Measurements from ENCODE around the gene KRT34.

The KRT34 gene

GRCh38 chr17:41406205-41406604 is 24.1 kb upstream of the KRT34 start:
- no peak for DNase-seq (ENCODE audit: low read depth in 2 of 2)
- no peak for TF ChIP-seq CTCF (IDR thresholded peaks at IDR 0.05; ENCODE audit: low read depth, low read length)
- no peak overlapping the region for H3K4me3 ChIP-seq (replicated peaks in 1 of 2; ENCODE audit: low read depth in 2 of 2, low read length in 2 of 2)

- peak; percentile 56 to 94 for DNase-seq (ENCODE audit: low read depth in 2 of 2)
These were observed 22.0 kb upstream of the KRT34 start for GRCh38 chr17:41404024-41404671.

GRCh38 chr17:41403404-41404023 is 21.4 kb upstream of the KRT34 start:
- DNase-seq (ENCODE audit: low read depth in 2 of 2): peak in 1 of 2 donors; percentile 18
- no peak for TF ChIP-seq CTCF (IDR thresholded peaks at IDR 0.05; ENCODE audit: low read depth, low read length)
- no peak overlapping the region for H3K4me3 ChIP-seq (replicated peaks in 1 of 2; ENCODE audit: low read depth in 2 of 2, low read length in 2 of 2)

More at GRCh38 chr17:41404024-41404671, 22.0 kb upstream of the KRT34 start:
- H3K4me3 ChIP-seq (replicated peaks in 1 of 2; ENCODE audit: low read depth in 2 of 2, low read length in 2 of 2): no peak overlapping the region
- TF ChIP-seq CTCF (IDR thresholded peaks at IDR 0.05; ENCODE audit: low read depth, low read length): no peak

- no peak for DNase-seq (ENCODE audit: low read depth in 2 of 2)
- no peak overlapping the region for H3K4me3 ChIP-seq (replicated peaks in 1 of 2; ENCODE audit: low read depth in 2 of 2, low read length in 2 of 2)
- TF ChIP-seq CTCF (IDR thresholded peaks at IDR 0.05; ENCODE audit: low read depth, low read length): no peak
These were observed 20.1 kb upstream of the KRT34 start for GRCh38 chr17:41402161-41402560.

GRCh38 chr17:41396996-41397660 is 15.0 kb upstream of the KRT34 start, which contains the start of gene KRT31:
KRT31 (minus strand) TSS chr17:41397608; CDS start chr17:41397539, 69 bp downstream.
- TF ChIP-seq CTCF (IDR thresholded peaks at IDR 0.05; ENCODE audit: low read depth, low read length): no peak
- no peak for DNase-seq (ENCODE audit: low read depth in 2 of 2)
- no peak within 1 kb of the TSS for H3K4me3 ChIP-seq (replicated peaks in 1 of 2; ENCODE audit: low read depth in 2 of 2, low read length in 2 of 2)

GRCh38 chr17:41396340-41396739 is 14.2 kb upstream of the KRT34 start:
- no peak overlapping the region for H3K4me3 ChIP-seq (replicated peaks in 1 of 2; ENCODE audit: low read depth in 2 of 2, low read length in 2 of 2)
- no peak for DNase-seq (ENCODE audit: low read depth in 2 of 2)
- no peak for TF ChIP-seq CTCF (IDR thresholded peaks at IDR 0.05; ENCODE audit: low read depth, low read length)
